HepG2 (cell line): ENCODE measurements around the gene SNRNP200. TPM values are rescaled to one million over a fixed set of nuclear protein-coding genes. Genes with fewer than 3 reads are reported as not detected.
A peak's percentile ranks its signal among the peaks of the same experiment; 100 is the strongest.

Source experiments
- ARID2 ChIP-seq: sonication (generic); formaldehyde crosslinking; IDR thresholded peaks from 2 replicates; pipeline ENCODE4 v1.8.1; 2022; ENCODE audit warnings: mild to moderate bottlenecking, missing genetic modification reagents, borderline replicate concordance
- GATAD2A ChIP-seq: IDR thresholded peaks from 2 replicates; pipeline ENCODE4 v1.6.1; 2016
- PAF1 ChIP-seq: IDR thresholded peaks from 2 replicates; pipeline ENCODE4 v1.6.1; 2016; ENCODE audit warnings: missing genetic modification reagents, missing compliant biosample characterization
- SIN3A ChIP-seq: IDR thresholded peaks from 2 replicates; pipeline ENCODE4 v1.6.1; 2011; ENCODE audit warnings: low read depth, mild to moderate bottlenecking, control low read depth, low read length, borderline replicate concordance
- SP2 ChIP-seq: sonication (generic); formaldehyde crosslinking; IDR thresholded peaks from 2 replicates; pipeline ENCODE4 v1.5.1; 2020; ENCODE audit warnings: mild to moderate bottlenecking, missing genetic modification reagents
- YEATS4 ChIP-seq: sonication (generic); formaldehyde crosslinking; IDR thresholded peaks from 2 replicates; pipeline ENCODE4 v1.4.0; 2020; ENCODE audit warnings: missing genetic modification reagents, borderline replicate concordance
- ZBTB42 ChIP-seq: sonication (generic); formaldehyde crosslinking; IDR thresholded peaks from 2 replicates; pipeline ENCODE4 v1.5.0; 2020; ENCODE audit warnings: mild to moderate bottlenecking, missing genetic modification reagents
- ZBTB8A ChIP-seq: sonication (generic); formaldehyde crosslinking; IDR thresholded peaks from 2 replicates; pipeline ENCODE4 v1.4.0; 2020; ENCODE audit warnings: mild to moderate bottlenecking, low read depth, missing genetic modification reagents, borderline replicate concordance
- ZNF263 ChIP-seq: sonication (generic); formaldehyde crosslinking; IDR thresholded peaks from 2 replicates; pipeline ENCODE4 v1.4.0; 2020; ENCODE audit warnings: missing genetic modification reagents
- polyA plus RNA-seq, 8 experiments: library from polyadenylated mRNA; depleted of rRNA in 3 of 8; stranded (reverse) in 7 of 8; unstranded in 1 of 8; fragments of >200 nt; fragmentation: Illumina TruSeq in 4 of 8; extraction: Trizol in 4 of 8; gene quantifications; 2 replicates each; pipeline versions ENCODE4 v1.2.1 to v1.2.3, GENCODE V29; 2011 to 2016; ENCODE audit warnings: low read depth in 4 of 8, missing spikeins in 1 of 8, mixed read lengths in 1 of 8; ENCODE audit not compliant: insufficient read depth in 1 of 8
- total RNA-seq, 5 experiments: library from RNA; depleted of rRNA; stranded (reverse); fragments of >200 nt; fragmentation: Illumina TruSeq; extraction: Trizol; gene quantifications; 2 replicates each; pipeline ENCODE4 v1.2.3, GENCODE V29; 2016; ENCODE audit warnings: low read depth in 1 of 5
- TF ChIP-seq, protein P1 (sequence below): sonication (generic); formaldehyde crosslinking; IDR thresholded peaks from 2 replicates; pipeline ENCODE4 v1.5.0; 2020; ENCODE audit warnings: mild to moderate bottlenecking, missing genetic modification reagents, borderline replicate concordance
- TF ChIP-seq, protein P2 (sequence below): sonication (generic); formaldehyde crosslinking; IDR thresholded peaks from 2 replicates; pipeline ENCODE4 v1.8.1; 2023; ENCODE audit warnings: mild to moderate bottlenecking, missing genetic modification reagents
- TF ChIP-seq, protein P3 (sequence below): IDR thresholded peaks from 2 replicates; pipeline ENCODE4 v1.6.1; 2016; ENCODE audit warnings: low read depth, missing genetic modification reagents, missing compliant biosample characterization
- TF ChIP-seq, protein P4 (sequence below): sonication (generic); formaldehyde crosslinking; IDR thresholded peaks from 2 replicates; pipeline ENCODE4 v1.8.1; 2023; ENCODE audit warnings: mild to moderate bottlenecking, missing genetic modification reagents, borderline replicate concordance
- TF ChIP-seq, protein P5 (sequence below): sonication (generic); formaldehyde crosslinking; IDR thresholded peaks from 2 replicates; pipeline ENCODE4 v1.4.0; 2020; ENCODE audit warnings: missing genetic modification reagents, borderline replicate concordance

SNRNP200 gene
- total and polyA plus RNA-seq, 2 of the 13 experiments (the other 11 are each of a cell fraction or from before 2014, with no cell fraction given): 99.0 to 232 TPM

DNA sequence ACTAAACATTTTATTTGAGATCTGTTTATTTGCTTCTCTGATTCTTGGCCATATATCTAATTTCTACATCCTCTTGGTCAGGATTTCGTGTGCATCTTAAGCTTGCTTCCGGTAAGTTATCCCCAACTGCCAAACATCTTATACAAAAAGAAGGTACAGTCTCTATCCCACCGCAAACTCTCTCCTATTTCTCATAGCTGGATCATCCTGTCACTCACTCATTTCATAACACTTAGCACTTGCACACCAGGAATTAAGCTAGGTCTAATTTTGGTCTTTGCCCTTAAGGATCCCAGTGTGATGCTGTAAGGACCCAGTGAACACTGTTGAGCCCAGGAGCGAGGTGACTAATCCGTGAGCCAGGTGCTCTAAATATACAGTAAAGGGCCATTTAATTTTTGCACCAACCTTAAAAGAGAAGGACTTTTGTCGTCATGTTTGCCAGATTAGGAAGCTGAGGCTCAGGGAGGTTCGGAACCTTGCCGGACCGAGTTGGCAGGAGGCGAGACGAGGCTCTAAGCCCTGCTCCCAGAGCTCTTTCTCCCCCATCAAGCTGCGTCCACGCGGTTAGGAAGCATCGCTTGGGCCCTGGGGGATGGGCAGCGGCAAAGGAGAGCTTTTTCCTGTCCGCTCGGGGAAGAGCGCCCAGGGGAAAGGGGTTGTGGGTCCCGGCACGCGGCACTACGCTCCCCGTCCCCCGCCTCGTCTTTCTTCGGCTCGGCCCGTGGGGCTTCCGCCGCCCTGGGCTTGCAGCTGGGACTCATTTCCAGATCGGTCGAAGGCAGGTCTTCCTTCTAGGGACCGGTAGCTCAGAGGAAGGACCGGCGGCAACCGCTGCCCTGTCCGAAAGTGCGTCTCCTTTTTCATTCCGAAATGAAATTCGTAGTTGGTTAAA lies 15.6 kb upstream of the SNRNP200 start (continued):
- TF ChIP-seq, protein P1, sequence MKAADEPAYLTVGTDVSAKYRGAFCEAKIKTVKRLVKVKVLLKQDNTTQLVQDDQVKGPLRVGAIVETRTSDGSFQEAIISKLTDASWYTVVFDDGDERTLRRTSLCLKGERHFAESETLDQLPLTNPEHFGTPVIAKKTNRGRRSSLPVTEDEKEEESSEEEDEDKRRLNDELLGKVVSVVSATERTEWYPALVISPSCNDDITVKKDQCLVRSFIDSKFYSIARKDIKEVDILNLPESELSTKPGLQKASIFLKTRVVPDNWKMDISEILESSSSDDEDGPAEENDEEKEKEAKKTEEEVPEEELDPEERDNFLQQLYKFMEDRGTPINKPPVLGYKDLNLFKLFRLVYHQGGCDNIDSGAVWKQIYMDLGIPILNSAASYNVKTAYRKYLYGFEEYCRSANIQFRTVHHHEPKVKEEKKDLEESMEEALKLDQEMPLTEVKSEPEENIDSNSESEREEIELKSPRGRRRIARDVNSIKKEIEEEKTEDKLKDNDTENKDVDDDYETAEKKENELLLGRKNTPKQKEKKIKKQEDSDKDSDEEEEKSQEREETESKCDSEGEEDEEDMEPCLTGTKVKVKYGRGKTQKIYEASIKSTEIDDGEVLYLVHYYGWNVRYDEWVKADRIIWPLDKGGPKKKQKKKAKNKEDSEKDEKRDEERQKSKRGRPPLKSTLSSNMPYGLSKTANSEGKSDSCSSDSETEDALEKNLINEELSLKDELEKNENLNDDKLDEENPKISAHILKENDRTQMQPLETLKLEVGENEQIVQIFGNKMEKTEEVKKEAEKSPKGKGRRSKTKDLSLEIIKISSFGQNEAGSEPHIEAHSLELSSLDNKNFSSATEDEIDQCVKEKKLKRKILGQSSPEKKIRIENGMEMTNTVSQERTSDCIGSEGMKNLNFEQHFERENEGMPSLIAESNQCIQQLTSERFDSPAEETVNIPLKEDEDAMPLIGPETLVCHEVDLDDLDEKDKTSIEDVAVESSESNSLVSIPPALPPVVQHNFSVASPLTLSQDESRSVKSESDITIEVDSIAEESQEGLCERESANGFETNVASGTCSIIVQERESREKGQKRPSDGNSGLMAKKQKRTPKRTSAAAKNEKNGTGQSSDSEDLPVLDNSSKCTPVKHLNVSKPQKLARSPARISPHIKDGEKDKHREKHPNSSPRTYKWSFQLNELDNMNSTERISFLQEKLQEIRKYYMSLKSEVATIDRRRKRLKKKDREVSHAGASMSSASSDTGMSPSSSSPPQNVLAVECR (CRISPR knock-in tag): no peak
- no peak for TF ChIP-seq ZBTB42 (CRISPR knock-in tag)
- TF ChIP-seq ARID2 (CRISPR knock-in tag): no peak; the same call in none of the 2 replicates
- TF ChIP-seq, protein P2, sequence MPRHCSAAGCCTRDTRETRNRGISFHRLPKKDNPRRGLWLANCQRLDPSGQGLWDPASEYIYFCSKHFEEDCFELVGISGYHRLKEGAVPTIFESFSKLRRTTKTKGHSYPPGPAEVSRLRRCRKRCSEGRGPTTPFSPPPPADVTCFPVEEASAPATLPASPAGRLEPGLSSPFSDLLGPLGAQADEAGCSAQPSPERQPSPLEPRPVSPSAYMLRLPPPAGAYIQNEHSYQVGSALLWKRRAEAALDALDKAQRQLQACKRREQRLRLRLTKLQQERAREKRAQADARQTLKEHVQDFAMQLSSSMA (CRISPR knock-in tag): no peak
- no peak; the same call in 1 of the 2 replicates for TF ChIP-seq ZNF263 (CRISPR knock-in tag)
- TF ChIP-seq PAF1 (CRISPR knock-in tag): no peak
- no peak for TF ChIP-seq ZBTB8A
- TF ChIP-seq SP2 (CRISPR knock-in tag): no peak
- no peak for TF ChIP-seq SIN3A
- no peak; the same call in 1 of the 2 replicates for TF ChIP-seq GATAD2A (CRISPR knock-in tag)
- TF ChIP-seq, protein P3, sequence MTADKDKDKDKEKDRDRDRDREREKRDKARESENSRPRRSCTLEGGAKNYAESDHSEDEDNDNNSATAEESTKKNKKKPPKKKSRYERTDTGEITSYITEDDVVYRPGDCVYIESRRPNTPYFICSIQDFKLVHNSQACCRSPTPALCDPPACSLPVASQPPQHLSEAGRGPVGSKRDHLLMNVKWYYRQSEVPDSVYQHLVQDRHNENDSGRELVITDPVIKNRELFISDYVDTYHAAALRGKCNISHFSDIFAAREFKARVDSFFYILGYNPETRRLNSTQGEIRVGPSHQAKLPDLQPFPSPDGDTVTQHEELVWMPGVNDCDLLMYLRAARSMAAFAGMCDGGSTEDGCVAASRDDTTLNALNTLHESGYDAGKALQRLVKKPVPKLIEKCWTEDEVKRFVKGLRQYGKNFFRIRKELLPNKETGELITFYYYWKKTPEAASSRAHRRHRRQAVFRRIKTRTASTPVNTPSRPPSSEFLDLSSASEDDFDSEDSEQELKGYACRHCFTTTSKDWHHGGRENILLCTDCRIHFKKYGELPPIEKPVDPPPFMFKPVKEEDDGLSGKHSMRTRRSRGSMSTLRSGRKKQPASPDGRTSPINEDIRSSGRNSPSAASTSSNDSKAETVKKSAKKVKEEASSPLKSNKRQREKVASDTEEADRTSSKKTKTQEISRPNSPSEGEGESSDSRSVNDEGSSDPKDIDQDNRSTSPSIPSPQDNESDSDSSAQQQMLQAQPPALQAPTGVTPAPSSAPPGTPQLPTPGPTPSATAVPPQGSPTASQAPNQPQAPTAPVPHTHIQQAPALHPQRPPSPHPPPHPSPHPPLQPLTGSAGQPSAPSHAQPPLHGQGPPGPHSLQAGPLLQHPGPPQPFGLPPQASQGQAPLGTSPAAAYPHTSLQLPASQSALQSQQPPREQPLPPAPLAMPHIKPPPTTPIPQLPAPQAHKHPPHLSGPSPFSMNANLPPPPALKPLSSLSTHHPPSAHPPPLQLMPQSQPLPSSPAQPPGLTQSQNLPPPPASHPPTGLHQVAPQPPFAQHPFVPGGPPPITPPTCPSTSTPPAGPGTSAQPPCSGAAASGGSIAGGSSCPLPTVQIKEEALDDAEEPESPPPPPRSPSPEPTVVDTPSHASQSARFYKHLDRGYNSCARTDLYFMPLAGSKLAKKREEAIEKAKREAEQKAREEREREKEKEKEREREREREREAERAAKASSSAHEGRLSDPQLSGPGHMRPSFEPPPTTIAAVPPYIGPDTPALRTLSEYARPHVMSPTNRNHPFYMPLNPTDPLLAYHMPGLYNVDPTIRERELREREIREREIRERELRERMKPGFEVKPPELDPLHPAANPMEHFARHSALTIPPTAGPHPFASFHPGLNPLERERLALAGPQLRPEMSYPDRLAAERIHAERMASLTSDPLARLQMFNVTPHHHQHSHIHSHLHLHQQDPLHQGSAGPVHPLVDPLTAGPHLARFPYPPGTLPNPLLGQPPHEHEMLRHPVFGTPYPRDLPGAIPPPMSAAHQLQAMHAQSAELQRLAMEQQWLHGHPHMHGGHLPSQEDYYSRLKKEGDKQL (CRISPR knock-in tag): no peak
- TF ChIP-seq, protein P4, sequence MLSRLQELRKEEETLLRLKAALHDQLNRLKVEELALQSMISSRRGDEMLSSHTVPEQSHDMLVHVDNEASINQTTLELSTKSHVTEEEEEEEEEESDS: no peak
- TF ChIP-seq, protein P5, sequence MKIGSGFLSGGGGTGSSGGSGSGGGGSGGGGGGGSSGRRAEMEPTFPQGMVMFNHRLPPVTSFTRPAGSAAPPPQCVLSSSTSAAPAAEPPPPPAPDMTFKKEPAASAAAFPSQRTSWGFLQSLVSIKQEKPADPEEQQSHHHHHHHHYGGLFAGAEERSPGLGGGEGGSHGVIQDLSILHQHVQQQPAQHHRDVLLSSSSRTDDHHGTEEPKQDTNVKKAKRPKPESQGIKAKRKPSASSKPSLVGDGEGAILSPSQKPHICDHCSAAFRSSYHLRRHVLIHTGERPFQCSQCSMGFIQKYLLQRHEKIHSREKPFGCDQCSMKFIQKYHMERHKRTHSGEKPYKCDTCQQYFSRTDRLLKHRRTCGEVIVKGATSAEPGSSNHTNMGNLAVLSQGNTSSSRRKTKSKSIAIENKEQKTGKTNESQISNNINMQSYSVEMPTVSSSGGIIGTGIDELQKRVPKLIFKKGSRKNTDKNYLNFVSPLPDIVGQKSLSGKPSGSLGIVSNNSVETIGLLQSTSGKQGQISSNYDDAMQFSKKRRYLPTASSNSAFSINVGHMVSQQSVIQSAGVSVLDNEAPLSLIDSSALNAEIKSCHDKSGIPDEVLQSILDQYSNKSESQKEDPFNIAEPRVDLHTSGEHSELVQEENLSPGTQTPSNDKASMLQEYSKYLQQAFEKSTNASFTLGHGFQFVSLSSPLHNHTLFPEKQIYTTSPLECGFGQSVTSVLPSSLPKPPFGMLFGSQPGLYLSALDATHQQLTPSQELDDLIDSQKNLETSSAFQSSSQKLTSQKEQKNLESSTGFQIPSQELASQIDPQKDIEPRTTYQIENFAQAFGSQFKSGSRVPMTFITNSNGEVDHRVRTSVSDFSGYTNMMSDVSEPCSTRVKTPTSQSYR (CRISPR knock-in tag): peak; percentile 82
- TF ChIP-seq YEATS4 (CRISPR knock-in tag): no peak; the same call in 1 of the 2 replicates
